ENCODE data around the gene MIEN1.

MIEN1 gene

DNA sequence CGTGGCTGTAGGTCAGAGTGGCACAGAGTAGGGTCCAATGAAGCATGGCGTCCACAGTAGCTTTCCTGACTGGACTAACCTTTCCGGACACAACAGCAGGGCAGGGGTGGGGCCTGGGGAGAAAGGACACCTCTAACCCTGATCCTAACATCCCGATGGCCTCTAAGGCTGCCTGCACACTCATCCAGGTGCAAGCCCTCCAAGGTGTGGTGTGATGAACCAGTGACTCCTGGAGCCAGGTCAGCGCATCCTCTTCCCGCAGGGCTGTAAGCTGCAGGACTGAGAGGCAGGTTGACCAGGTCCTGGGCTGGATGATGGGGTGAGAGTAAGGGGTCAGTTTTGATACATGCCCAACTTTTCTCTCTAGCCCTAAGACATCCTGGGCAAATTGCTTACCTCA lies 33.6 kb downstream of the MIEN1 start:
- no peak for DNase-seq

GRCh38 chr17:39695089-39695474 lies 35.2 kb downstream of the MIEN1 start:
- DNase-seq = no peak

DNA sequence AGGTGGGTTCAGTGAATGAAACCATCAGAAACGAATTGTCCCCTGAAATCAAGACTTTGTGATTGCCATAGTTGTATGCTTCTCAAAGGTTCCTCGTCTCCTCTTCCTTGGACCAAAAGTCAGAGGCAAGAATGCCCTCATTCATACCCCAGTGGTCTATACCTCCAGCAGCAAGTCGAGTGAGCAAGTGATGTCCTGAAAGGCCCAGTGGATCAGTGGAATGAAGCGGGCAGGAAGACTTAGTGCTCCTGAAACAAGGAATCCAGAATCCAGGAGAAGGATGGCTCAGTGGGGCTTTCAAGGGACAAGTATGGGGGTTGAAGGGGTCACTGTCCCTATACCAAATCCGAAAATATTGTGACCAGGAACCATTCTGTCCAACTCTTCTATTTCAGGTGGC lies 35.7 kb downstream of the MIEN1 start:
- DNase-seq = no peak

DNA sequence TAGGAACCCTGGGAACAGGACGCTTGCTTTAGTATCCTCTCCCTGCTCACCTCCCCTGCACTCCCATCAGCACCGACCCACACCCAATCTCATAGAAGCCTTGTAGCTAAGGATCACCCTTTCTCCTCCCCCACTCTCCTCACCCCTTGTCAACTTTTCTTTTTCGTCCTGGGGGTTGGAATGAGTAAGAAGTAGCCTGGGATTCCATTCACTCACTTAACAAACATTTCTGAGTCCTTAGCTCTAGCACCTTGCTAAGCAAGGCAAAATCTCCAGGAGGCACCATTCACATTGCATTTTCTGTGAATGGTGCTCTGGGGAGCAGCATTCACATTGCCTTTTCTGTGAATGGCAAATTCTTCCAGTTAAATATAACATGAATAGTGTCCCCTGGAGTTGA lies 41.4 kb downstream of the MIEN1 start:
- no peak for DNase-seq

- no peak for DNase-seq
These were observed 41.9 kb downstream of the MIEN1 start for GRCh38 chr17:39688475-39688835.

GRCh38 chr17:39687546-39688474 lies 42.5 kb downstream of the MIEN1 start, which contains the start of gene PGAP3:
PGAP3 (minus strand) TSS chr17:39688057; CDS start chr17:39688014, 43 bp downstream.
- peak; percentile 87 for DNase-seq

DNA sequence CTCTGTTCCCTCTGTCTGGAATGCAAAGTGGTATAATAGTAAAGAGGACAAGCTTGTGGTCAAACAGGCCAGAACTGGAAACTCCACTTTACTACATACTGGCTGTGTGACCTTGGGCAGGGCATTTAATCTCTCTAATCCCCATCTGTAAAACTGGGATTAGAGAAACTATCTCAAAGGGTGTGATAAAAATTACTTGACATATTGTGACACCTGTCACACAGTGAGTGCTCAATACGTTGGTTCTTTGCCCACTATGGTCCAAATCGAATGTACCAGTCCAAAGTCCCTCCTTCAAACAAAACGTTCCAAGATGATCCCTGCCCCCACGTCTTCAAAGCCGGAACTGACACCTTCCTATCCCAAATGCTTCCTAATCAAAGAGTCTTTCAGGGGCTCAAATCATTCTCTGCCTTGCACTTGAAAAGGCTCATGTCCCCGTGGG lies 43.2 kb downstream of the MIEN1 start:
- DNase-seq = no peak

GRCh38 chr17:39684369-39685192 lies 45.8 kb downstream of the MIEN1 start:
- no peak for DNase-seq

- DNase-seq = no peak
These were observed 46.9 kb downstream of the MIEN1 start for GRCh38 chr17:39683295-39683939.

DNA sequence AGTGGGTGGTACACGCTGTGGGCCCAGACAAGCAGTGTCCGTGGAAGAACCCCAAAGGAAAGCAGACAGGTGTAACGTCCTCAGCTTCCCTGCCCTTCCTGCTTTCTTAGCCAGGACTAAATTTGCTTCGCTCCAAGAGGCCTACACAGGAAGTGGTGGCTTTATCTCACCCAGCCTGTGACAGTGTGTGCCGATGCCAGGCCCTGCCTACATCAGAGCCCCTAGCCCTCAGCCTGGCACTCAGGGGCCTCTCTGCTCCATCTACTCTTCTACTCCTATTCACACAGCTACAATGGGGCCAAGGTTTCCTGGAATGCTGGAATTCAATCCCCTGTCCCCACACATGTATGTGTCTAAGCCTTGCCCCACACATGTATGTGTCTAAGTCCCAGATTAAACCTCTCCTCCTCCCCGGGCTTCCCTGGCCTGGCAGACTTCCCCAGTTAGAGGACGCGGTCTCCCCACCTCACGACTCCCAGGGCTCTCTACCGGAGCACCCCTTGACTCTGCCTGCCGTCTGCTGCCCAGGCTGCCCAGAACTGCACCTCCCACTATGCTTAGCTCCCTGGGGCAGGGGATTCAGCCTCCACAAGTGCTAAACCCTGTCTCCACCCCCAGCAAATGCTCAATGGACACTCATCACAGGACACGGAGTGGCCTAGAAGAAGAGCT lies 50.7 kb downstream of the MIEN1 start:
- no peak for DNase-seq
